GM12892 (cell line): ENCODE measurements around the gene PLOD1.

Experiments used
- POLR2A ChIP-seq: IDR thresholded peaks from 2 replicates; pipeline ENCODE4 v1.6.1; 2011; ENCODE audit warnings: low read depth, low read length, control low read depth
- POLR2AphosphoS5 ChIP-seq: IDR thresholded peaks from 2 replicates; pipeline ENCODE4 v1.6.1; 2011; ENCODE audit warnings: low read depth, low read length, control low read depth
- TAF1 ChIP-seq: IDR thresholded peaks from 2 replicates; pipeline ENCODE4 v1.6.1; 2011; ENCODE audit warnings: low read depth, mild to moderate bottlenecking, control low read depth, low read length, borderline replicate concordance

DNA sequence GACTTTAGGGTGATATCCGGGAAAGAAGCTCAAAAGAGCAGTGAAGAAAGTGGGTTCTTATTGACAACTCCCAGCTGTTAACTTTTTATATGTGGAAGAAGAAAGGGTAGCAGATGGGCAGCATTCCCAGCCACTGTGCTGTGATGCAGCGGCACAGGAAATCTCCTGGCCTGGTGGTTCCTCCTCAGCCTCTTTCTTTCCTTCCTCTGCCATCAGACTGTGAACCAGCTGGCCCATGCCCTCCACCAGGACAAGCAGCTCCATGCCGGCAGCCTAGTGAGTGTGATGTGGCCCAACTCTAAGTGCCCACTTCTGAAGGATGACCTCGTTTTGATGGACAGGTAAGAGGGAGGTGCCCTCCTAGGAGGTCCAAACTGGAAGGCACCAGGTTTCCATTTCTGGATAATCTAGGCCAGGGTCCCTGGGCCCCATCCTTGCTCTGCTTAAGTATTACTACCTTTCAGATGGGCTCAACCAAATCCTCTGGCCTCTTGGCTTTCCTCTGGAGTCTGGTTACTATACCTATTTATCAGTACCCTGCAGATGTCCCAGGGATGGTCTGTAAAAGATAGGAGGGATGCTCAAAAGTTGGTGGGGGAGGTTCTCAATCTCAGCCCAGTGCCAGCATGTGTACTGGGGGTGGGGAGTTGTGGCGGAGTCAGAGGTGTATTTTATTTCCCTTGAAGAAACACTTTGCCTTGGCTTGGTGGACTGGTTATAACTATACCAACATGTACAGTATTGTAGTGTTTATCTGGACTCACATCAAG is 62.7 kb downstream of the PLOD1 start:
- TF ChIP-seq POLR2A (no peak), POLR2AphosphoS5 (no peak), TAF1 (no peak)
